HUDEP-2 (cell line): ENCODE data around the gene HOXA13.
A peak's percentile ranks its signal among the peaks of the same experiment; 100 is the strongest.

Experiments used
- DNase-seq, 76 experiments: peaks; one replicate each; lab custom pipeline; 2025; ENCODE audit not compliant: unreplicated experiment in 76 of 76; lab: John Stamatoyannopoulos, UW

Gene HOXA13

DNA sequence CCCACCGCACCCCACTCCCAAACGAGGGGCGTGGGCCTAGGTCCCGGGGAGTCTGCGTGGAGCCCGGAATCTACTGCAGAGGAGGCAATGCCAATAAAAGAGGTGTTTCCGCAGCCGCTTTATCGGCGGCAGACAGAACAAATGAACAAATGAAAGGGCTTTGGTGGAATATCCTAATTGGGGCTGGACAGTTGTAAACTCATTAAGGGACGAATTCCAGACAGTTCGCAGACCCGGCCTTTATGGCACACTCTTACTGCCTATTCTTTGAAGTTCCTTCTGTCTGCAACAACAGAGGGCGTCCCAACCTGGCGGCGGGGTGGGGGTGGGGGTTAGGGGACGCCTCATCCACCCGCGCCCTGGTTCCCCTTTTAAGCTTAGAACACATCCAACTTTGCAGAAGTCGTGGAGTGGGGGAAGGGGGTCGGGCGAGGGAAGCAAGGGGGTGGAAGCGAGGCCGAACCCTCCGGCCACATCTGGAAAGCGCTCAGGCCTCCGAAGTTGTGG is 38.6 kb downstream of the HOXA13 start:
- DNase-seq = no peak

DNA sequence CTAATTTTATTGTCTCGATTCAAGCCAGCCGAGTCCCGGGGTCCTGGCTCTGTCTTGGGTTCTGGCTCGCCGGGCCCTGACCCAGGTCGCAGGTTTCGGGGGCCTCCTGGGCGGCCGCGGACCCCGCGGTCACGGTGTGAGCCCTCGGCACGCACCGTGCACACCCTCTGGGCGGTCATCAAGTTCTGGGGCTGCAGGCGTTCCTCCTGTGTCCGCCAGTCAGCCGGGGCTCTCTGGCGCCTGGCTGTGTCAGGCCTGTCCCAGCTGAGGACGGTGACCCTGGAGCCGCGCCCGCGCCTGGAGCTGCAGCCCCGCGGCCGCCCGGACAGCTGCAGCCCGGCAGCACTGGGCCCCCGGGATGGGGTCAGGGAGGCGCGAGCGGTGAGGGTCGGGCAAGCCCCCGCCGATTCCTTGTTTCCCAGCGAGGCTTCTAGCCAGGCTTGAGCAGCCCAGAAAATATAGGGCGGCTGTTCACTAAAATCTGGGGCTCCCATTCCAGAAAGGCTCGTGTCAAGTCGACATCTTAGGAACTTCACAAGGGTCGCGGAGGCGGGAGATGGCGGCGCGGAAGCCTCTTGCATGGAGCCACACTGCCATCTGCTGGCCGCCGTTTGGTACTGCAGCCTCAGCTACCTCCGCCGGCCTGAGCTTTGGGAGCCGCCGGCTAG is 39.2 kb downstream of the HOXA13 start:
- DNase-seq = peak in 66 of 76 experiments; percentile 10 to 84 (median 57)

DNA sequence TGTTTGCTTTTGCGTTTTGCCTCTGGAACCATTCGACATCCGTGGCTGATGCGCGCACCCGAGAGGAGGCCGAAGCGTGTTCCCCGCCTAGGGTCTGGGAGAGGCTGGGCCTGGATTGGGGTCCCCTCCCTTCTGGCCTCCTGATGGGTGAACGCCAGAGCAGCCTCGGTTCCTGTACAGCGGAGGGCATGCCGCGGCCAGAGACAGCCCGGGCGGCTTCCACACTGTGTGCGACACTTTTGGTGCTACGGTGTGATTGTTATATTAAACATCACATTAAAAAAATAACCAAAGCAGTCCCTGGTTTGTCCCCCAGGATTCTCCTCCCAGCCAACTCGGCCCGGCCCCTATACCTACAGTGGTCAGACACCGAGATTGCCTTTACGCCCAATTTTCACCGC is 39.7 kb downstream of the HOXA13 start:
- no peak for DNase-seq

DNA sequence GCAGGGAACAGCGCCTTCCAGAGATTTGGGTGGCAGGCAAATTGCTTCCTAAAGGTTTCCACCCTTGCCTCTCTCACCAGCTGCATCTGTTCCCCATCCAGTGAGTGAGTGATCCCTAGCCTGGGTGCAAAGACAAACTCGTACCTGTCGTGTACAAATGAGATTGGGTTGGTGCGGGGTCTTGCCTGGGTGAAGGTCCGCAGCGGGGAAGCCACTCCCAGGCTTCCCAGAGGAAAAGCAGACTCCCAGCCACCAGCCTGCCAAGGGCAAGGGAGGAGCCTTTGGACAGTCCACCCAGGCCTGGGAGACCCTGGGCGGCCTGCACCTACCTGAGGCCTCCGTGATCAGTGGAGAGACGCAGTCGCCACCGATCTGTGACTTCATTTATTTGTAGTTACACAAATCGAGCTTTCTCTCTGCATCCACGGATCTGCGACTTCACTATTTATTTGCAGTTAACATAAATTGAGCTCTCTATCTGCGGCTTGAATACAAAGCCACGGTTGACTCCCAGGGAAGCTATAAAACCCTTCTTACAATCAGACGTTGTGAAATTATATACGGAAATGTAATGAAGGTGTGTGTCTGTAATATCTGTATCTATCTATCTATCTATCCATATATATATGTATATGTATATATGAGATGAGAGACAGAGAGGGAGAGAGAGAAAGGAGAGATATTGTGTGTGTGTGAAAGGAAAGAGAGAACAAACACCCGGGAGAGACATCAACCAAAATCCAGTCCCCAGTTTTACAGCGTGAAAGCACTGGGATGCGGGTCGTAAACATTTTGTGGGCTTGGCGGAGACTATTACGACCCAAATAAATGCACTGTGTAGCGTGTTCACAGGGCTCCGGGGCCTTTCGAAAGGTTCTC is 40.4 kb downstream of the HOXA13 start:
- DNase-seq = no peak

DNA sequence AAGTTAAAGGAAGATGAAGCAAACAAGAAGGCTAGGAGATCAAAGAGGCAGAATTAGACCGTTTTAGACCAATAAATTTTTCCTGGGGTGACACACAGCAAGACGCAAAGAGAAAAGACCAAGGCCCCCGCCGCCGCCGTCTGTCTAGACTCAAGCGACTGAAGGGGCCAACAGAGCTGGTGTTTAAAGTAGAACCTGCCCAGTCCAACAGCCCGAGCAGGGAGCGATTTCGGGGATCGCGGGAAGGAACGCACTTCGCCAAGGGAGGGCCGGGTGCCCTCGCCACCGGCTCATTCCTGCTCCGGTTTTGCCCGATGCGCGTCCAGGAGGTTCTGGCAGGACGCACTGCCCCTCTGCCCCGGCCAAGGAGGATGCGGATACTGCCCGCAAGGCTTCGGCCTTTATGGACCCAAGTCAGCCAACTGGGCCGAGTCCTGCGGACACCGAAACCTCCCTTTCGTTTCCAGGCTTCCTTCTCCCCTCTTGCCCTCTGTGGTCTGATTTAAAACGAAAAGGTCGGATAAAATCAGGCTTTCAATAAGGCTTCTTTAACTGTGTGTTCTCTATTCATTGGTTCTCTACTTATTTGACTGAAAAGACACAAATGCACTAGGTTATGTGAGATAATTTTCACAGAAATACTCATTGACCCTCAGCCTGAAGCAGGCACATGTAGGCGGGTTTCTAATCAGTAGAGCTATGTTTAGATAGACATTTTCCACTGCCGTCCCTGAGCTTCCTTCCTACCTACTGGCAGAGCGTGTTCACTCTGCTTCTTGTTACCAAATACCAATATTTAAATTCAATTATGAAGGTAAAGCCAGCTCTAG is 41.2 kb downstream of the HOXA13 start:
- no peak for DNase-seq

DNA sequence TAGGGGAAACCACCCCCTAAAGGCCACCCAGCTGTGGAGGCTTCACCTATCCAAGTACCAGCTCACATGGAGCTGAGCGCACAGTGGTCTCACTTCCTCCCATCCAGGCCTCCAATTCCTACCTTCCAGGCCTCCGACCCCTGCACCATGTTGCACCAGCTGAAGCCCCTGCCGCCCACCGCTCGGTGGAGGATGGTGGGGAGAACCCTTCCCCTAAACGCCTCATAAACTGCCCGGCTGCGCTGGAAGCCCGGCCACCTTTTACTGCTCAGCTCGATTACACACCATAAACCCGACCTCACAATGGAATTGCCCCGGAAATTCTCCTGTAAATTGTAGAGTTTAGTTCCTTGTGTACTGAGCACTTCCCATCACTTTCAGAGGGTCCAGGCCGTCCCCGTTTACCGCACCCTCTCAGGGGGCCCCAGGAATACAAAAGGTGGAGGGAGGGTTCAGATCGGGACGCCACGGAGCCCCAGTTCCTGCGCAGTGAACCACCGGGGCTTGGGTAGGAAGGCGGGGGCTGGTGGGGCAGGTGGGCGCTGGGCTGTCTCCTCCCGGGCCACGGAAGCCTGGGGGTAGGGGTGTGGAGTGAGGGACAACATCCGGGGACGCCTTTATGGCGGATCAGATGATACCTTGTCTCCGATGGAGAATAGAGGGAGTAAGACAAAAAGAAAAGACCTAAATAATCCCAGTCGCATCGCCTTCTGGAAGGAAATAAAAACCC is 42.0 kb downstream of the HOXA13 start:
- DNase-seq = no peak

DNA sequence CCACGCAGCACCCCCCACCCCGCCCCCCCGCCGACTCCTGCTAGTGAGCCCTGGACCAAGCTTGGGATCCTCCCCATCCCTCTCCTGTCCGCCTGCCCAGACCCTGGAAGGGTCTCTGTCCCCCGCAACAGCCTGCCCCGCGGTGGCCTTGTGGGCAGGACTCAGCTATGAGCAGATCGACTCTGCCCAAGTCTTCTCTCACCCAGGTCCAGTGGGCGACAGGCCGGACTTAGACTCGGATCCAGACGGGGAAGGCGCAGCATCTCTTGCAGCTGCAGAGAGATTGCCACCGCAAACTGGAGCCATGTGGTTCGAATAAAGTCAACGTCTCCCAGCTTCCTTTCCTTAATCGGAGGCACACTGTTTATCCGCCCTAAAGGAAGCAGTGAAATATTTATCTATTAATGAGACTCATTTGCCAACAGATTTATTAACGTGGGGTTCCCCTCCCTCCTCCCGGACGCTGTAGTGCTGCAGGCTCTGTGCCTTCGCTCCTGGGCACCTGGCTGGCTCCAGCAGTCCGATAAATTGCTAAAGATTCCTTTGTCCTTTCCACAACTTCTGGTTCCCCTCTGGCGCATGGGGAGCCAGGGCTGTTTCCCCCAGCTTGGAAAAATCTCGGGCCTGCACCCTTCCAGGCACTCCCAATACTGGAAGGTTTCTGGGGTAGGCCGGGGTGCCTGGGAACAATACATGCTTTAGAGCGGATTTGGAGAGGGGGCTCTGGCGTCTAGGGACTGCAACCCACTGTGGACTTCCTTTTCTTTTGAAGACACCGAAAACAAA is 42.8 kb downstream of the HOXA13 start:
- no peak for DNase-seq

DNA sequence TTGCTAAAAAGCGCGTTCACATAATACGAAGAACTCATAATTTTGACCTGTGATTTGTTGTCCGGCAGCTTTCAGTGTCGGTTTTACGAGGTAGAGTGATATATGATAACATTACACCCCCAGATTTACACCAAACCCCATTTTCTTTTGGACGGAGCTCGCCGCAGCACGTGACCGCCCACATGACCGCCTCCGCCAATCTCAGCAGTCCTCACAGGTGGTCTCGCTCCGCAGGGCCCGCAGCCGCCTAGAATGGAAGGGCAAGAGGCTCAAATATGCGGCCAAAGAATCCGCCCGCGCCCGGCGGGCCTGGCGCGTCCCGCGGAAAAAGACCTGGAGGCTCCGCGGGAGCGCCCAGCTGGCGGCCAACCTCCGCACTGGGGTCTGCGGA is 43.4 kb downstream of the HOXA13 start, which contains the start of gene HOXA7:
HOXA7 (minus strand) TSS at position 168 of the 391 bp plus-strand sequence; CDS start at position 38, 130 bp downstream.
- DNase-seq = no peak

DNA sequence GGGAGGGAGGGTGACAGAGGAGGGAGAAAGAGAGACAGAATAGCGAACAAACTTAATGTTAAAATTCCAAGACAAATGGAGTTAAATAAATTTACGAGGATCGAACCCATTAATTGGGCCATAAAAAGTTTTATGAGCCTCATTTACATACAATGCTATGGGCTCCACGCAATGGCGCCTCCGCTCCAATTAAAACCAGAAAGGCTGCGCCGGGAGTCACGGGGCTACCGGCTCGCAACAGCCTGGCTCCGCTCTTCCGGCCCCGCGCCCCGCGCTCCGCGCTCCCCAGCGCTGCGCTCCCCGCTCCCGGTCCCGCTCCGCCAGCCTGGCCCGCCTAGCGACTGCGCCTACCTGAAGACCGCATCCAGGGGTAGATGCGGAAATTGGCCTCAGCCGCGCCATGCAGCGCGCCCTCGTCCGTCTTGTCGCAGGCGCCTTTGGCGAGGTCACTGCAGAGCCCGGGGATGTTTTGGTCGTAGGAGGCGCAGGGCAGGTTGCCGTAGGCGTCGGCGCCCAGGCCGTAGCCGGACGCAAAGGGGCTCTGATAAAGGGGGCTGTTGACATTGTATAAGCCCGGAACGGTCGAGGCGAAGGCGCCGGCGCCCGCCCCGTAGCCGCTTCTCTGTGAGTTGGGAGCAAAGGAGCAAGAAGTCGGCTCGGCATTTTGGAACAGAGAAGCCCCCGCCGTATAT is 43.9 kb downstream of the HOXA13 start:
- DNase-seq = no peak

DNA sequence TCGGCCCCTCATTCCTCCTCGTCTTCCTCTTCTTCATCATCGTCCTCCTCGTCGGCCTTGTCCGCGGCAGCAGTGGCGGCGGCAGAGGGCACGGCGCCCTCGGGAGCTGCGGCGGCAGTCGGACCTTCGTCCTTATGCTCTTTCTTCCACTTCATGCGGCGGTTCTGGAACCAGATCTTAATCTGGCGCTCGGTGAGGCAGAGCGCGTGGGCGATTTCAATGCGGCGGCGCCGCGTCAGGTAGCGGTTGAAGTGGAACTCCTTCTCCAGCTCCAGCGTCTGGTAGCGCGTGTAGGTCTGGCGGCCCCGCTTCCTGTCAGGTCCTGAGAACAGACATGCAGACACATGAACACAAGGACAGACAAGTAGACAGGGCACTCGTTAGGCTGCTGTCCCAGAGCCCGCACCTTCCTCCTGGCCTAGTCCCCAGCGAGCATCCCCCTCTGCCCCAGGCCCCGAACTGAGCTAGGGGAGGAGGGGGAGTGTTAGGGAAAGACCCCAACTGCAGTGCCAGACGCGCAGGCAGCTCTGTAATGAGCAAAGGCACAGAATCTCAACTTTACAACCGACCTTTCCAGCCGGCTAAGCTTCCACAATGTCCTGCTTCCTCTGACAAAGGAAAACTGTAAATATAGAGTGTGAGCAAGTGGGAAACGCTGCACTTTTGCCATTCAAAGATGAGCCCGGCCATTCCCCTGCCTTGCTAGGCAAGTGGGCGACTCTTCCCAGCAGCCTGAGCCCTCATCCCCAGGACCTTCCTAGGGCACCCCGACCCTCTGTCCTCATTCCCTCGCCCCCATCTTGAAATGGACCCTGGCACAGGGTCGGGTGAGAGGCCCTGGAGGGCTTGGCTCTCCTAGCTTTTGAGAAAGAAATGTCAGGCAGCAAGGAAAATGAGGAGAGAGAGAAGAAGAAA is 44.7 kb downstream of the HOXA13 start:
- DNase-seq = no peak

DNA sequence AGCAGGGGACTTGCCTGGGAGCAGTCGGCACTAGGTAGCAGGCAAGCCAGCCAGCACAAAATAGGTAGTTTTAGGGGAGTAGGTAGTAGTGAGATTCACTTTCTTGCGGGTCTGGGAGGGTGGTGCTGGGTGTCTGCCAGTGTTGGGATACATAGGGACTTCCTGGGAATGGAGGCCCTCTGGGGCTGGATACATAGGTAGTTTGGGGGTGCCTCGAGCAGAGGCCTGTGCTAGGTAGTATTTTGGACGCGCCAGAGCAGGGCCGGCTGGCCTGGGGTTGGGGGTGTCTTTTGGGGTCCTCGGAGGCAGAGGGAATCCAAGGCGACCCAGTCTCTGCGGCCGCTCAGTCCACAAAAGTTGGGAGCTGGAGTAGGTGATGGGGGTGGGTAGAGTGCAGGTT is 45.5 kb downstream of the HOXA13 start:
- DNase-seq = no peak

DNA sequence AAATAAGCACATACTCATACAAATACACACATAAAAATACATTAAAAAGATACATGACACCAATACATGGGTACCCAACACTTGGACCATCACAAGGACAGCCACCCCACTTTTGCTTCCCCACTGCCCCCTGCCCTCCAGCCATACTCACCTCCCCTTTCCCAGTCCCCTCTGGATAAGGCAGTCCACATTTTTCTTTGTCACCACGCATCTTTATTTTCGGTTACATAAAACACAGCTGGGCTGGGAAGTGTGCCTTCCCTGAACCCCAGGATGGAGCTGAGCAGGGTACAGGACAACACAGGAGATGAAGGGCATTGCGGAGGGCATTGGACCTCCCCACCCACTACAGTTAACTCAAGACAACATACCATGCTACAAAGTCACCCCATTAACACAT is 46.4 kb downstream of the HOXA13 start:
- no peak for DNase-seq

DNA sequence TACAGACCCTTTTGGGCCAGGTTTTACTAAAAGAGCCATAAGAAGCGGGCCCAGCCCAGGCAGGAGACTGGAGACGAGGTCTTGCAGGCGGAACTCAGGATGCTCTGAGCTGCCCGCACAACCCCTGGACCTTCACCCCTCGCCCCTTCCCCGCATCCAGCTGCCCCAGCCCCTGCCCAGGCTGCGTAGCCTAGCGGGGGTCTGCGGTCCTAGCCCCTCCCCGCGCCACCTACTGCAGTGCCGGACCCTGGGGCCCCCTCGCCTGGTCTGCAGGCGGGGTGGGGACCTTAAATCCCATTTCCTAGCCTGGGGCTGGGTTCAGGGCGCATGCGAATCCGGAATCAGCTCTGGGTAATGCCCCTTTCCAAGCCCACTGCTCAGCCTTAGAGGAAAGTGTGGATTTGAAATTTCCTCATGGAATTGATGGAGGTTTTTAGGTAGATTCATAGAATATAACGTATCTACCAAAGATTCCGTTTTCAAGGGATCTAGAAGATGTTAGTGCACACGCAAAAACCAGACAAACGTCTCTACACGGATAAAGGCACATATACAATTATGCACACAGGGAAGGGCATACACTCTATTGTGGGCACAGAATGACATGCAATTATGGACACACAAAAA is 47.0 kb downstream of the HOXA13 start:
- no peak for DNase-seq

DNA sequence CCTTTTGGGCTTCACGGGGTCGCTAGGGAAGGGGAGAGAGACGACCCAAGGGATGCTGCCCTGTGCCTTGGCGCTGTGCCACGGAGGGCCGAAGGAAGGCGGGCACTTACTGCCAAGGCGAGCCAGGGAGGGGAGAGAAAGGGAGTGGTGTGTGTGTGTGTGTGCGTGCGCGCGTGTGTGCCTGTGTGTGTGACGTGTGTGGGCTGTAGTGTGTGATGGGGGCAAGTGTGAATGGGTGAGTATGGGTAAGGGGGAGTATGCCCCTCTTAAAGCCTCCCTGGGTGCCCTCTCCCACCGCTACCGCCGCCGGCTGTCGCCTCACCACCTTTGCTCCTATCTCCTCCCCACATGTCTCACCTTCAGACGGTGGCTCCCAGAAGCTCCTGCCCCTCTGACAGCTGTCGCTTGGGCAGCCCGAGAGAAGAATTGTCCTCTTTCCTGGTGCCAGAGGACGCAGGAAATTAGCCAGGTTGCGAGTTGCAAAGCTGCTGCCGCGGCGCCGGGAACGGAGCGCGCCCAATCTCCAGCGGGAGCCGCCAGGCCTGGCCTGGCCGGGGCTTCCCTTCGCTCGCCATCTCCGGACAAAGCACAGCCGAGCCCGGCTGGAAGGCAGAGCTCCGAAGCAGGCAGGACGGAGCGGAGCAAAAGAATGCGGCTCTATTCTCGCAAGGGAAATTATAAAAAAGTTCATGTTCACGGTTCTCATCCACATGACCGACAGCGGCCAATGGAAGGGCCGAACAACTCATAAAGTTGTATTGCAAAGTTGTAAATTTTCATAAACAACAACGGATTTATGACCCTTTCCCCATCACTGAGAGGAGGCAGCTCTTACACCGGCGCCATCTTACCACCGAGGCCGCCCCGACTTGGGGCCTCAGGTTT is 47.7 kb downstream of the HOXA13 start, which contains the start of gene HOXA3:
HOXA3 (minus strand) TSS at position 653 of the 885 bp plus-strand sequence. CDS start 41,943 bp downstream, outside the sequence.
- DNase-seq = no peak

DNA sequence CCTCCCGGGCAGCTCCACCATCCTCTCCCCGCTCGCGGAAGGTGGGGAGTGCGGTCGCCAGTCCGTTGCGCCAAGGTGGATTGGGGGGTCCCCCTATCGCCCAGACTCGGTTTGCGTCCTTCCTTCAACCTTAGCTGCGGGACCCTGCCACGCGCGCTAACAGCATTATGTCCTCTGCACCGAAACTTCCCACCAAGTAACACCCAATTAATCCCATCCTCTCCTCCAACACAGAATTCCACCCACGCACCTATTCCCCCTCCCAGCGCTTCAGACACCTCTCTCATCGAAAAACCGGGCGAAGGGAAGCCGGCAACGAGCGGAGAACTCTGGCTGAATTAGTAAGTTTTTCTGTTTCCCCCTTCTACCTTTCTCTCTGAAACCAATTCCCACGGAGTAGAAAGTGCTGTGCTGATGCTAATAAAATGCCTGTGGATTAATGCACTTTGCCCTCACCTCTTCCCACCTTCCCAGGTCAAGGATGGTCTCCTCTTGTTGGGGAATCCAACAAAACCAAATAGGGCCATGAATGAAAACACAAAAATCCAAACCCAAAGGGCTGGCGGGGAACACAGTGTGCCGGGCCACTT is 48.5 kb downstream of the HOXA13 start:
- no peak for DNase-seq
